OCI-LY1 (cell line): ENCODE data around the gene EPAS1.

Source experiments
- CTCF ChIP-seq: fragments of 200-600 bp; sonication (generic), shearing (Covaris generic); IDR thresholded peaks from 2 replicates; pipeline ENCODE4 v1.5.1; 2017; ENCODE audit warnings: mild to moderate bottlenecking, antibody characterized with exemption, low read length, moderate library complexity, mixed read lengths
- EZH2 ChIP-seq: fragments of 200-600 bp; sonication (generic), shearing (Covaris generic); IDR thresholded peaks from 2 replicates; pipeline ENCODE4 v1.8.0; 2017; ENCODE audit warnings: borderline replicate concordance, mixed run types, mild to moderate bottlenecking, antibody characterized with exemption, low read length, moderate library complexity, mixed read lengths

GRCh38 chr2:46273225-46273863, 23.9 kb upstream of the EPAS1 start:
- TF ChIP-seq EZH2 (no peak), CTCF (no peak)
